Activated T-helper 1 cell treated with Interleukin-2 at 50 U/mL for 16 hours (primary cell): ENCODE data around the gene EARS2.
A peak's percentile ranks its signal among the peaks of the same experiment; 100 is the strongest.

Experiments
- DNase-seq: peaks from one replicate; pipeline ENCODE4 v3.0.0-alpha.2; 2020; ENCODE audit warnings: low read depth

EARS2 gene

DNA sequence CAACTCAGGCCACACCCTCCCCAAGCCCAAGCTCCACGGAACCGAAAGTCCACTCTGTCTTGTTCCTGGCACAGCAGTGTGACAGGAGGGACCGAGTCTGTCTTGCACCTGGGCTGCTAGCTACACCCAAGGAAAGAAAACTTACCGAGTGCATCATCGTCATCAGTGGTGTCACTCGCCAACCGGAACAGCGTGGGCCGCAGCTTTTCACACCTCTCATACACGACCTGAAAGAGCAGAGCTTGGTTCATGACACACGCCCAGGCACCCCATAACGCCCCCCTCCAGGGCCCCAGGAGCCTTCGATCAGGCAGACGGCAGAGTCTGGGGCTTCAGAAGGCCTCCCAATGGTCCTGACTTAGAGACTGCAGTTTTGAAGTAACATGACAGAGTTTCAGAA lies 74.4 kb downstream of the EARS2 start:
- peak; percentile 23 for DNase-seq

DNA sequence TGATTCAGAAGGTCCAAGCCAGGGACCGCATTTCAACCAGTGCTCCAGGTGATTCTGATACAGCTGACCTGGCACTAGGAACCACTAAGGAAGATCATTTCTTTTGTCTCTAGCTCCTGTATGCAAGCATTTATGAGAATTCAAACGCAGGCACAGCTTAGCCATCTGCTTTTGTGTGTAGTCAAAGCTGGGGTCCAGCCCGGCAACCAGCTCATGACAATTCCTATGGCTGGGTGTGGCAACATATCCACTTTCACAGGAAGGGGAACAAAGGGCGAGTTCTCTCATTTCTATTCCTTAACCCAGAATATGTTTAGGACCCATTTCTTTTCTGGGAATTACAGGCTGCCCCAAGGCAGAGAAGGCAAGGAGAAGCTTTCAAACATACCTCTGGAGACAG lies 76.9 kb downstream of the EARS2 start:
- DNase-seq = no peak

DNA sequence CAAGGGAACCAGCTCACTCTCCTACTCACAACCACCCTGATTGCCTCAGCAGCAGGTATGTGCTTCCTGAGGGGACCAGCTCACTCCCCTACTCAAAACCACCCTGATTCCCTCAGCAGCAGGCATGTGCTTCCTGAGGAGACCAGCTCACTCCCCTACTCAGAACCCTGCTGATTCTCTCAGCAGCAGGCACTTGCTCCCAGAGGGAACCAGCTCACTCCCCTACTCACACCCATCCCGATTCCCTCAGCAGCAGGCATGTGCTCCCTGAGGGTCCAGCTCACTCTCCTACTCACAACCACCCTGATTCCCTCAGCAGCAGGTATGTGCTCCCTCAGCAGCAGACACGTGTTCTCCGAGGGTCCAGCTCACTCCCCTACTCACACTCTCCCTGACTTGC lies 78.0 kb downstream of the EARS2 start:
- no peak for DNase-seq

- no peak for DNase-seq
Measured at GRCh38 chr16:23478566-23478965, 78.6 kb downstream of the EARS2 start.

- DNase-seq = no peak
Measured at GRCh38 chr16:23476289-23476688, 80.9 kb downstream of the EARS2 start.
